HL-60 (cell line): ENCODE results near the gene IER2.
"Not testable (repeated sequence)": the region's sequence is repeated elsewhere in the genome, so short reads cannot be mapped to it uniquely, and the experiment has no call there.

ENCODE experiments used
- DNase-seq, 2 experiments: peaks; one replicate each; pipeline ENCODE4 v3.0.0-alpha.2; 2010 to 2020; ENCODE audit warnings: low read depth in 1 of 2, low spot score in 1 of 2
- H3K27ac ChIP-seq: fragments of 250-450 bp; sonication (Bioruptor Pico); replicated peaks from 2 replicates; pipeline ENCODE4 v1.5.1; 2020; ENCODE audit warnings: mild to moderate bottlenecking, moderate library complexity
- H3K27me3 ChIP-seq: fragments of 250-450 bp; sonication (Bioruptor Pico); 2 replicates; pipeline ENCODE4 v1.5.1; 2021; ENCODE audit warnings: mild to moderate bottlenecking, moderate library complexity; ENCODE audit not compliant: insufficient read depth, poor library complexity, severe bottlenecking
- H3K4me3 ChIP-seq: replicated peaks from 2 replicates; pipeline ENCODE4 v1.5.1; 2011; ENCODE audit warnings: mild to moderate bottlenecking, control low read depth, low read length; ENCODE audit not compliant: insufficient read depth
- GABPA ChIP-seq: IDR thresholded peaks from 2 replicates; pipeline ENCODE4 v1.6.1; 2012; ENCODE audit warnings: low read depth
- POLR2AphosphoS5 ChIP-seq: IDR thresholded peaks from 2 replicates; pipeline ENCODE4 v1.6.1; 2012; ENCODE audit warnings: low read depth
- SPI1 ChIP-seq: IDR thresholded peaks from 2 replicates; pipeline ENCODE4 v1.6.1; 2012; ENCODE audit warnings: low read depth, mild to moderate bottlenecking, borderline replicate concordance
- TF ChIP-seq, protein P1 (sequence below): IDR thresholded peaks from one replicate; pipeline ENCODE4 v1.5.1; 2011; ENCODE audit warnings: low read length, control low read depth, inconsistent platforms; ENCODE audit not compliant: insufficient read depth
- TF ChIP-seq, protein P2 (sequence below): IDR thresholded peaks from 2 replicates; pipeline ENCODE4 v1.6.1; 2012; ENCODE audit warnings: low read depth; ENCODE audit not compliant: insufficient replicate concordance

IER2 gene

DNA sequence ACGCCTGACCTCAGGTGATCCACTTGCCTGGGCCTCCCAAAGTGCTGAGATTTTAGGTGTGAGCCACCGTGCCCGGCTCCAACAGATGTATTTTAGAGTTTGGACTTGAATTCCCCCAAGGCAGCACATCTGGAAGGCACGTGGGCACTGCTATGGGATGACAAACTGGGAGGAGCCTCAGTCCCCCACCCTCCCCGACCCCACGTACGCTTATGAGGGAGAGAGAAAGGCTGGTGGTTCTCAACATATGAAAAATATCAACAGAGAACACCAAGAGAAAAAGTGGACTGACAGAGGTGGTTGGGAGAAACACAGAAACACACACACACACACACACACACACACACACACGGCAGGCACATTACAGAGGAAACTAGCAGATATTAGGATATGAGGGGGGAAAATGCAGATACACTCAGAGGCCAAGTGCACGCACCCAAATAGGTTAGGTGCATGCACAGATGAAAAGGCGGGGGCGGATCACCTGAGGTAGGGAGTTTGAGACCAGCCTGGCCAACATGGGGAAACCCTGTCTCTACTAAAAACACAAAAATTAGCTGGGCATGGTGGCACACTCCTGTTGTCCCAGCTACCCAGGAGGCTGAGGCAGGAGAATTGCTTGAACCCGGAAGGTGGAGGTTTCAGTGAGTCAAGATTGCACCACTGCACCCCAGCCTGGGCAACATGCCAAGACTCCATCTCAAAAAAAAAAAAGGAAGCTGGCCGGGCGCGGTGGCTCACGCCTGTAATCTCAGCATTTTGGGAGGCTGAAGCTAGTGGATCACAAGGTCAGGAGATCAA lies 3.2 kb upstream of the IER2 start:
- Histone ChIP-seq H3K4me3 (no peak overlapping the region; the same call in 1 of the 2 replicates), H3K27ac (peak overlapping the region; percentile 44), H3K27me3 (no peaks in the 10 kb centered on the region)
- DNase-seq, result peak; percentile 63 to 82
- TF ChIP-seq, protein P1, sequence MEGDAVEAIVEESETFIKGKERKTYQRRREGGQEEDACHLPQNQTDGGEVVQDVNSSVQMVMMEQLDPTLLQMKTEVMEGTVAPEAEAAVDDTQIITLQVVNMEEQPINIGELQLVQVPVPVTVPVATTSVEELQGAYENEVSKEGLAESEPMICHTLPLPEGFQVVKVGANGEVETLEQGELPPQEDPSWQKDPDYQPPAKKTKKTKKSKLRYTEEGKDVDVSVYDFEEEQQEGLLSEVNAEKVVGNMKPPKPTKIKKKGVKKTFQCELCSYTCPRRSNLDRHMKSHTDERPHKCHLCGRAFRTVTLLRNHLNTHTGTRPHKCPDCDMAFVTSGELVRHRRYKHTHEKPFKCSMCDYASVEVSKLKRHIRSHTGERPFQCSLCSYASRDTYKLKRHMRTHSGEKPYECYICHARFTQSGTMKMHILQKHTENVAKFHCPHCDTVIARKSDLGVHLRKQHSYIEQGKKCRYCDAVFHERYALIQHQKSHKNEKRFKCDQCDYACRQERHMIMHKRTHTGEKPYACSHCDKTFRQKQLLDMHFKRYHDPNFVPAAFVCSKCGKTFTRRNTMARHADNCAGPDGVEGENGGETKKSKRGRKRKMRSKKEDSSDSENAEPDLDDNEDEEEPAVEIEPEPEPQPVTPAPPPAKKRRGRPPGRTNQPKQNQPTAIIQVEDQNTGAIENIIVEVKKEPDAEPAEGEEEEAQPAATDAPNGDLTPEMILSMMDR, result no peak
- TF ChIP-seq POLR2AphosphoS5 (peak; percentile 77; the same call in 1 of the 2 replicates), GABPA (no peak), SPI1 (peak; percentile 60; the same call in 1 of the 2 replicates)

DNA sequence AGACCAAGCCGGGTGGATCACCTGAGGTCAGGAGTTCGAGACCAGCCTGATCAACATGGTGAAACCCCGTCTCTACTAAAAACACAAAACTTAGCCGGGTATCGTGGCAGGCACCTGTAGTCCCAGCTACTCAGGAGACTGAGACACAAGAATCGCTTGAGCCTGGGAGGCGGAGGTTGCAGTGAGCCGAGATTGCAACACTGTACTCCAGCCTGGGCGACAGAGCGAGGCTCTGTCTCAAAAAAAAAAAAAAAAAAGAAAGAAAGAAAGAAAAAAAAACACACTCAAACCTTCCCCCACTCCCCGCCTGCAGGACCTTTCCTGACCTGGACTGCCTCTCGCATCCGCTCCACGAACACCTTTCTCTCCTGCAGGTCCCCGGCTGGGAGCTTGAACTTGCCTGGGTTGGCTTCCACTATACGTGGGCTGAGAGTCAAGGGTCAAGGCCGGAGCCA lies 1.0 kb upstream of the IER2 start:
- peak overlapping the region; percentile 89 for H3K27ac ChIP-seq
- H3K4me3 ChIP-seq, result peak overlapping the region; percentile 71
- H3K27me3 ChIP-seq, result not testable (repeated sequence)
- peak in 1 of 2 experiments; percentile 63 for DNase-seq

DNA sequence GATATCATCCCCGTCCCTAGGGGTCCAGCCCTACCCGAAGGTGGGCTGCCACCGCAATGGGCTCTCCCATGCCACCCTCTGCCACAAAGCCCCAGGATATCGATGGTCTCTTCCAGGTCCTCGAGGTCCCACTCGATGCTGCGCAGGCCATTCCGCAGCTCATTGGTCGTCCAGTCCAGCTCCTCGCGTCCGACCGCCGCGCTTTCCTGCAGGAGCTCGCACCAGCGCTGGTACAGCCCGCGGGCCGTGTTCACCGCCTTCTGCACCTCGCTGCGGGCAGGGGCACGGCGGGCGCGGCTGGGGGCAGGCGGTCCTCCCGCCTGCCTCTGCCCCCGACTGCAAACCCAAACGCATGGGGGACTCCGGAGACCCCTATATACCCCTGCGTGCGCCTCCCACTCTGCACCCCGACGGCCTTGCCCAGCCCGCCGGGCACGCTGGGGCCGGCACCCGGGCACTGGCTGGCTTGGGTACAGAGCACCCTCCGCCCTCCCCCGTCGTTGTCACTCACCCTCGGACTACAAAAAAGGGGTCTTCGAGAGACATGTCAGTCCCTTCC lies 504 bp upstream of the IER2 start:
- peak overlapping the region; percentile 89 for H3K27ac ChIP-seq
- TF ChIP-seq, protein P2, sequence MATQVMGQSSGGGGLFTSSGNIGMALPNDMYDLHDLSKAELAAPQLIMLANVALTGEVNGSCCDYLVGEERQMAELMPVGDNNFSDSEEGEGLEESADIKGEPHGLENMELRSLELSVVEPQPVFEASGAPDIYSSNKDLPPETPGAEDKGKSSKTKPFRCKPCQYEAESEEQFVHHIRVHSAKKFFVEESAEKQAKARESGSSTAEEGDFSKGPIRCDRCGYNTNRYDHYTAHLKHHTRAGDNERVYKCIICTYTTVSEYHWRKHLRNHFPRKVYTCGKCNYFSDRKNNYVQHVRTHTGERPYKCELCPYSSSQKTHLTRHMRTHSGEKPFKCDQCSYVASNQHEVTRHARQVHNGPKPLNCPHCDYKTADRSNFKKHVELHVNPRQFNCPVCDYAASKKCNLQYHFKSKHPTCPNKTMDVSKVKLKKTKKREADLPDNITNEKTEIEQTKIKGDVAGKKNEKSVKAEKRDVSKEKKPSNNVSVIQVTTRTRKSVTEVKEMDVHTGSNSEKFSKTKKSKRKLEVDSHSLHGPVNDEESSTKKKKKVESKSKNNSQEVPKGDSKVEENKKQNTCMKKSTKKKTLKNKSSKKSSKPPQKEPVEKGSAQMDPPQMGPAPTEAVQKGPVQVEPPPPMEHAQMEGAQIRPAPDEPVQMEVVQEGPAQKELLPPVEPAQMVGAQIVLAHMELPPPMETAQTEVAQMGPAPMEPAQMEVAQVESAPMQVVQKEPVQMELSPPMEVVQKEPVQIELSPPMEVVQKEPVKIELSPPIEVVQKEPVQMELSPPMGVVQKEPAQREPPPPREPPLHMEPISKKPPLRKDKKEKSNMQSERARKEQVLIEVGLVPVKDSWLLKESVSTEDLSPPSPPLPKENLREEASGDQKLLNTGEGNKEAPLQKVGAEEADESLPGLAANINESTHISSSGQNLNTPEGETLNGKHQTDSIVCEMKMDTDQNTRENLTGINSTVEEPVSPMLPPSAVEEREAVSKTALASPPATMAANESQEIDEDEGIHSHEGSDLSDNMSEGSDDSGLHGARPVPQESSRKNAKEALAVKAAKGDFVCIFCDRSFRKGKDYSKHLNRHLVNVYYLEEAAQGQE, result no peak
- TF ChIP-seq GABPA (no peak), POLR2AphosphoS5 (no peak; the same call in 1 of the 2 replicates)
- H3K4me3 ChIP-seq, result peak overlapping the region; percentile 71
- DNase-seq, result peak; percentile 61 to 63
- H3K27me3 ChIP-seq, result no peaks in the 10 kb centered on the region

DNA sequence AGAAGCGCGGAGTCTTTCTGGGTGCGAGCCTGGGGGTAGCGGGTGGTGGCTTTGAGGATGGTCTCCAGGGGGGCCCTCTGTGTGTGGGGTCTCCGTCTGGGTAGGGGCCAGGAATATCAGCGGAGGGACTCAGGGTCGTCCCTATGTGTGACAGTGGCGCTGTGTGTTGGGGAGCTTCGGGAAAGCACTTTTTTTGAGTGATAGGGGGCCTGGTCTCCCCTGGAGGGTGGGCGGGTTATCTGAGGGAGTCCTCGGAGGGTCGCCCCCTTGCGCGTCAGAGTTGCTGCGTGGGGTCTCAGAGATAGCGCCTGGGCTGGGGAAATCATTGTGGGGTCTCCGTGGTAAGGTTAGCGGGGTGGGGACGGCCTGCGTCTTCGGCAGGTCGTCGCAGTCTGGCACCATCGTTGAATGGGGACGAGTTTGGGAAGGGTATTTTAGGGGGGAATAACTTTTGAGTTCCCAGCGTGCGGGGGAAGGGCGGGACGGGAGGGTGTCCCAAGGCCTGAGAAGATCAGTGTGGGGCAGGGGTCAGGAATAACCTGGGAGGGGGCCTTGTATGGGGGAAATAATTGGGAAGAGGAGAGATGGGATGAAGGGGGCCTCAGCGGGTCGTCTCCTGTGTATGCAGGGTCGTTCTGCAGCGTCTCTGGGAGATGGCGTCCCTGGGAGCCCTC lies 857 bp downstream of the IER2 start:
- H3K4me3 ChIP-seq, result peak overlapping the region; percentile 71
- no peak for DNase-seq
- TF ChIP-seq GABPA (no peak), SPI1 (no peak), POLR2AphosphoS5 (no peak; the same call in 1 of the 2 replicates)
- TF ChIP-seq, protein P1, result no peak
- TF ChIP-seq, protein P2, result no peak
- no peaks in the 10 kb centered on the region for H3K27me3 ChIP-seq
- peak overlapping the region; percentile 89 for H3K27ac ChIP-seq
